ENCODE measurements around the gene C4orf50. TPM values are rescaled to one million over a fixed set of nuclear protein-coding genes. Genes with fewer than 3 reads are reported as not detected.

C4orf50 gene
- total and polyA plus RNA-seq, 2 of the 8 experiments (the other 6 are each of a cell fraction or from before 2014, with no cell fraction given) = 0.08 to 0.22 TPM

DNA sequence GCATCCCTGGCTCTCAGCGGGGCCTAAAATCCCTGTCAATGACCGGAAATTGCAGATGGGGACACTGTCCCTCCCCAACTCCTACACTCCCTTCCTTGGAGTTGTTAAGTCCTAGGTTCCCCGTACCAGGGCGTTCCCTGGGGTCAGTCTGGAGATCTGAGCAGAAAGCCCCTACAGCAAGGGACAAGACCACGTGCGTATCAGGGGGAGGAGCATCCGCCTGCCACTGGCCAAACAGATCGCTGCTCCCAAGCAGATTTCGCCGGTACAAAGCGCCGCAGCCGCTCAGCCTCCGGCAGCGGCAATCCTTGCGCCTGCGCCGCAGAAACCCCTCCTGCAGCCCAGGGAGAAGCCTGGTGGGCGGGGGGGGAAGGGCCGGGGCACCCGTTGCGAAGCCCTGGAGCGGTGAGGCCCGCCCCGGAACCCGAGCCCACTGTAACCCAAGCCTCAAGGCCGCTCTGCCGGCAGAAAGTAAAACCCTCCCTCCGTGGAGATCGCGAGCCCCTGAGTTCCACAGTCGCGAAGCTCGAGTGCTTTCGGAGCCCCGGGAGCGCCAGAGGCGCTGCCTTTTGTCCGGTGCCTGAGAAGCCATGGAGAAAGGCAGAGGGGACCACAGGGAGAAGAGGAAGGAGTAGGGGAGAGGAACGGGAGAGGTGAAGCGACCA lies 128.0 kb downstream of the C4orf50 start:
- FAIRE-seq = peak; percentile 88
- WGBS, 2 experiments (ENCODE audit: extremely low coverage in 1 of 2, insufficient coverage in 1 of 2, insufficient read length in 1 of 2, insufficient replicate concordance in 2 of 2, low coverage in 1 of 2, low lambda C conversion rate in 2 of 2, missing lambda C conversion rate in 1 of 2) = 1% methylated on average over 28 of the region's 41 CpGs; no CpG with 5 or more reads in 1 of the 2 experiments
- Histone ChIP-seq H3K4ac (replicated peaks; ENCODE audit: insufficient read length, low read depth, low read length) (no peak overlapping the region), H3K27me3 (replicated peaks in 1 of 4; ENCODE audit: control insufficient read depth in 3 of 4, extremely low read depth in 1 of 4, insufficient read depth in 3 of 4, low read length in 3 of 4) (peaks cover 27 to 56% (median 51%) of the 10 kb centered on the region in 4 experiments), H3K18ac (ENCODE audit: extremely low read depth, low read length) (peak overlapping the region; percentile 72; the same call in 1 of the 2 replicates), H4K20me1 (replicated peaks in 1 of 2; ENCODE audit: control insufficient read depth in 1 of 2, insufficient read depth in 2 of 2, low read length in 2 of 2) (peaks cover 27 to 33% of the 10 kb centered on the region in 2 experiments), H3K27ac (ENCODE audit: low read depth, low read length) (no peak overlapping the region), H3K56ac (replicated peaks; ENCODE audit: insufficient read length, low read depth, low read length) (peak overlapping the region; percentile 22), H2BK5ac (ENCODE audit: low read depth, low read length) (peak overlapping the region; percentile 58; the same call in 1 of the 2 replicates), H2BK120ac (replicated peaks; ENCODE audit: low read depth, low read length) (no peak overlapping the region), H3K23ac (ENCODE audit: insufficient read length) (no peak overlapping the region), H2BK15ac (ENCODE audit: low read length) (no peak overlapping the region), H3K9ac (replicated peaks in 1 of 4; ENCODE audit: extremely low read depth in 1 of 4, low read depth in 3 of 4, low read length in 3 of 4) (peak overlapping the region in 1 of 4 experiments; percentile 8; a peak in 2 of 7 replicates), H2AK5ac (ENCODE audit: low read depth, low read length) (no peak overlapping the region), H3K4me2 (ENCODE audit: insufficient read depth in 1 of 2, low read depth in 2 of 2, low read length in 2 of 2) (peak overlapping the region; percentile 73 to 94), H4K91ac (replicated peaks; ENCODE audit: insufficient read length, low read length) (no peak overlapping the region), H4K5ac (ENCODE audit: insufficient read length, low read depth, low read length) (no peak overlapping the region), H3K9me3 (ENCODE audit: insufficient read depth in 2 of 2, low read depth in 1 of 2, low read length in 1 of 2) (no peaks in the 10 kb centered on the region), H4K8ac (ENCODE audit: extremely low read depth, insufficient read depth, low read length) (peak overlapping the region; percentile 12; the same call in 1 of the 2 replicates), H3K4me1 (replicated peaks in 1 of 4; ENCODE audit: control insufficient read depth in 3 of 4, insufficient read depth in 4 of 4, low read length in 3 of 4) (peaks cover 17 to 38% (median 30%) of the 10 kb centered on the region in 4 experiments), H2BK12ac (ENCODE audit: low read depth, low read length) (no peak overlapping the region), H3K4me3 (ENCODE audit: extremely low read depth in 1 of 4, insufficient read depth in 2 of 4, low read depth in 3 of 4, low read length in 4 of 4) (peak overlapping the region; percentile 28 to 70 (median 56)), H3K23me2 (ENCODE audit: low read depth, low read length) (peaks cover 24% of the 10 kb centered on the region), H3K79me2 (ENCODE audit: control insufficient read depth in 1 of 2, insufficient read depth in 2 of 2, low read length in 2 of 2) (peaks cover 5 to 24% of the 10 kb centered on the region in 2 experiments; a peak in 3 of 4 replicates), H2AFZ (ENCODE audit: low read length) (peak overlapping the region; percentile 46; the same call in 1 of the 2 replicates), H3K36me3 (ENCODE audit: control insufficient read depth in 2 of 4, insufficient read depth in 4 of 4, low read length in 3 of 4) (no peaks in the 10 kb centered on the region), H2BK20ac (ENCODE audit: low read length) (no peak overlapping the region), H3K79me1 (ENCODE audit: low read depth, low read length) (peaks cover 6% of the 10 kb centered on the region), H3K14ac (ENCODE audit: insufficient read length) (no peak overlapping the region)
- peak; percentile 87 to 90 for DNase-seq (ENCODE audit: low read depth in 1 of 2, low spot score in 2 of 2)
- ChIA-PET CTCF (ENCODE audit: partially characterized antibody) (interaction anchor here (0.7 to 1.7 kb wide), 4 partner anchors 14 to 67 kb away, joined by 3 to 4 read pairs (median 3); no protein-coding TSS in a partner anchor), POLR2A (ENCODE audit: partially characterized antibody) (interaction anchor here (1.0 to 4.6 kb wide), 6 partner anchors 12 to 197 kb away, joined by 3 to 14 read pairs (median 5); no protein-coding TSS in a partner anchor)
- TF ChIP-seq BACH1 (IDR thresholded peaks at IDR 0.05; ENCODE audit: low read length) (0 out of 2 replicates have a peak, but pooled peaks have one; percentile 33), E2F6 (IDR thresholded peaks at IDR 0.05) (peak; percentile 53; the same call in 1 of the 2 replicates), PHF8 (conservative IDR thresholded peaks at IDR 0.05; ENCODE audit: low read depth, low read length) (no peak), NRF1 (IDR thresholded peaks at IDR 0.05; ENCODE audit: low read depth, low read length) (peak; percentile 77), POLR2AphosphoS5 (IDR thresholded peaks at IDR 0.05; ENCODE audit: low read depth, low read length) (no peak), KDM4A (IDR thresholded peaks at IDR 0.05; ENCODE audit: low read depth, low read length, severe bottlenecking) (peak; percentile 64)
- TF ChIP-seq, protein P1, sequence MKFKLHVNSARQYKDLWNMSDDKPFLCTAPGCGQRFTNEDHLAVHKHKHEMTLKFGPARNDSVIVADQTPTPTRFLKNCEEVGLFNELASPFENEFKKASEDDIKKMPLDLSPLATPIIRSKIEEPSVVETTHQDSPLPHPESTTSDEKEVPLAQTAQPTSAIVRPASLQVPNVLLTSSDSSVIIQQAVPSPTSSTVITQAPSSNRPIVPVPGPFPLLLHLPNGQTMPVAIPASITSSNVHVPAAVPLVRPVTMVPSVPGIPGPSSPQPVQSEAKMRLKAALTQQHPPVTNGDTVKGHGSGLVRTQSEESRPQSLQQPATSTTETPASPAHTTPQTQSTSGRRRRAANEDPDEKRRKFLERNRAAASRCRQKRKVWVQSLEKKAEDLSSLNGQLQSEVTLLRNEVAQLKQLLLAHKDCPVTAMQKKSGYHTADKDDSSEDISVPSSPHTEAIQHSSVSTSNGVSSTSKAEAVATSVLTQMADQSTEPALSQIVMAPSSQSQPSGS (IDR thresholded peaks at IDR 0.05; ENCODE audit: low read length) = no peak
- TF ChIP-seq, protein P2, sequence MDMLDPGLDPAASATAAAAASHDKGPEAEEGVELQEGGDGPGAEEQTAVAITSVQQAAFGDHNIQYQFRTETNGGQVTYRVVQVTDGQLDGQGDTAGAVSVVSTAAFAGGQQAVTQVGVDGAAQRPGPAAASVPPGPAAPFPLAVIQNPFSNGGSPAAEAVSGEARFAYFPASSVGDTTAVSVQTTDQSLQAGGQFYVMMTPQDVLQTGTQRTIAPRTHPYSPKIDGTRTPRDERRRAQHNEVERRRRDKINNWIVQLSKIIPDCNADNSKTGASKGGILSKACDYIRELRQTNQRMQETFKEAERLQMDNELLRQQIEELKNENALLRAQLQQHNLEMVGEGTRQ (IDR thresholded peaks at IDR 0.05; ENCODE audit: low read length) = peak; percentile 67

Measured in H1 (cell line).